ENCODE data around the gene ROBO1.

The ROBO1 gene

DNA sequence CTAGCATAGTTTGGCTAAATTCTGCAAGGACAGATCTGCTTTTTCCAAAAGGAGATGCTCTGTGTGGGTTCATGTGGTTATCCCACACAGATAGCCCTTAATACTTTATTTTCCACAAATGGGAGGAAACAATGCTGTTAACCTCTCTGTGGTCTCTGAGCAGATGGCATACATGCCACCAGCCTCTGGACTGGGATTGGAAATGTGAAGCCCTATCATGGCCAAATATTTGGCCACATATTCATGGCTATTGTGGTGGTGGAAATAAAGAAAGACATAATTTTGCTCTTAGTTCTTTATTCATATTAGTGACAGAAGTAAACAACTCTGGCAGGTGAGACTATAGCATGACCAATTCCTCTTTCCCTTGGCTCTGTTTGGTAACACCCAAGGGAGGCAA, 726.2 kb downstream of the ROBO1 start:
- TF ChIP-seq CTCF (IDR thresholded peaks at IDR 0.05; ENCODE audit: low read depth, low read length, missing control alignments) = no peak
- DNase-seq (ENCODE audit: low read depth) = no peak
- H3K4me3 ChIP-seq (ENCODE audit: low read depth, low read length) = no peak overlapping the region

GRCh38 chr3:79040701-79041100, 727.1 kb downstream of the ROBO1 start:
- no peak overlapping the region for H3K4me3 ChIP-seq (ENCODE audit: low read depth, low read length)
- DNase-seq (ENCODE audit: low read depth) = no peak
- TF ChIP-seq CTCF (IDR thresholded peaks at IDR 0.05; ENCODE audit: low read depth, low read length, missing control alignments) = no peak

DNA sequence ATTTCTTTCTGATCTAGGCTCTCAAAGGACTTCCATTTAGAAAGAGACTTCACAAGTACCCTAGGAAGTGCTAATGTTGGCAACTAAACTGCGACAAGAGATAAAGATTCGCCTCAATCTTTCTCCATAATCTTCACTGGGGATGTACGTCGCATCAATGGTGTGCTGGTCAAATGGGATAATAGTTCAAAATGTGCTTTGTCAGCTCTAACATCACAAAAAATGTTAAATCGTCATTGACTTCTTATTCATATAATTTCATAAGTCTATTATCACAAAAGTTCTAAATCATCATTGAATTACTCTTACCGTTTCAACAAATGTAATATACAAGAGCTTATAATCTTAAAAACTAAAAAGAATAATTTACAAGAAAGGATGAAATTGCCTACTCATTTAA, 727.7 kb downstream of the ROBO1 start:
- TF ChIP-seq CTCF (IDR thresholded peaks at IDR 0.05; ENCODE audit: low read depth, low read length, missing control alignments) = no peak
- no peak overlapping the region for H3K4me3 ChIP-seq (ENCODE audit: low read depth, low read length)
- DNase-seq (ENCODE audit: low read depth) = no peak

DNA sequence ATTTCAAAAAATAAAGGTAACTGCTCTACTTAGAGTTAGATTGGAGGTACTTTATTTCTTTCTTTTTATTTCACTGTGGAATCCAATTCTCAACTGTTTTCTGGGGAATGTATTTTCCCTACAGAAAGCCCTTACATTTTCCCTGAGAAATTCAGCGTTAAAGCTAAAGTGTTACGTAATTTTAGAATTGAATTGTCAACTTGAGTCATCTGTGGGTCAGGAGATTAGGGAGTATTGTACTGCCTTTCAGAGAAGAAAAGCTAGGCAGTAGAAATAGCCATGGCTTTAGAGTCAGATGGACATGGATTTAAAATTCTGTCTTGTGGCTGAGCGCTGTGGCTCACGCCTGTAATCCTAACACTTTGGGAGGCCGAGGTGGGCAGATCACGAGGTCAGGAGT, 728.6 kb downstream of the ROBO1 start:
- no peak for DNase-seq (ENCODE audit: low read depth)
- TF ChIP-seq CTCF (IDR thresholded peaks at IDR 0.05; ENCODE audit: low read depth, low read length, missing control alignments) = no peak

DNA sequence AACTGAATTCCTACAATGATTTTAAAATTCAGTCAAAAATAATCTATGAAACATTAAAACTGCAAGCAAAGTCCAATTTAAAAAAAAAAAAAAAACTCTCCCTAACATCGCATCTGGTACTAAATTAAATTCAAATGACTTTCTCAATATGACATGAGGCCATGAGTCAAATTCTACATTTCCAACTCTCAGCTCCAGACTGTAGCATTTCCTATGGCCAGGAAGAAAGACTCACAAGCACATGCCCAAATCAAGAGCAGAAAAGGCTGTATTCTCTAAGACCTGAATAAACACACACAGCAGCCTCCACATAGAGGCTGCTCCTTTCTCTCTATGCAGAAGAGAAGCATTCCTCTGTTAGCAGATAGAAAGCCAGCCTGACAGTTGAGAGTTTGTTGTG, 729.2 kb downstream of the ROBO1 start:
- no peak for TF ChIP-seq CTCF (IDR thresholded peaks at IDR 0.05; ENCODE audit: low read depth, low read length, missing control alignments)

More for the DNA sequence above, 728.6 kb downstream of the ROBO1 start:
- H3K4me3 ChIP-seq (ENCODE audit: low read depth, low read length) = no peak overlapping the region

DNA sequence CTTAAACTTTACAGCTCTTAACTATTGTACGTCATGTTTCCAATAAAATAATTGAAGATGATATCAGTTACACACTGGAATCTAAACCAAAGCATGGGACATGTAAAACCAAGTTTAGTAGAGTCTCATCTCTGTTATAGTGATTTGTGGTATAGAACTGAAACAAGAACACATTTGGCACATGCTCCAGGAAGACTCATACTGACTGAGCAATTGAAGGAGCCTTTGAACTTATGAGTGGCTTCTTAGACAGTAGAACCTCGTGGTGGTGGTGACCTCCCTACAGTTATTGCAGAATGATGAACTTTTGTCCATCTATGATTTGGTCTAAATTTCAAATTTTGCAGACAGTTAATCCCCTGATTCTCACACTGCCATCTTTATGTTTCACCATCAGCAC, 729.7 kb downstream of the ROBO1 start:
- no peak overlapping the region for H3K4me3 ChIP-seq (ENCODE audit: low read depth, low read length)
- TF ChIP-seq CTCF (IDR thresholded peaks at IDR 0.05; ENCODE audit: low read depth, low read length, missing control alignments) = no peak
- no peak for DNase-seq (ENCODE audit: low read depth)

More for the DNA sequence above, 729.2 kb downstream of the ROBO1 start:
- H3K4me3 ChIP-seq (ENCODE audit: low read depth, low read length) = no peak overlapping the region
- DNase-seq (ENCODE audit: low read depth) = no peak

- peak; percentile 23 for TF ChIP-seq CTCF (IDR thresholded peaks at IDR 0.05; ENCODE audit: low read depth, low read length, missing control alignments)
- no peak overlapping the region for H3K4me3 ChIP-seq (ENCODE audit: low read depth, low read length)
- DNase-seq (ENCODE audit: low read depth) = no peak
Observed at GRCh38 chr3:79032686-79033318, 735.0 kb downstream of the ROBO1 start.
